HG03521 (cell line): Measurements from ENCODE around the gene PCDHB8.
"Not testable (repeated sequence)": the region's sequence is repeated elsewhere in the genome, so short reads cannot be mapped to it uniquely, and the experiment has no call there.

Source experiments
- ATAC-seq: cut with Tn5 transposase; IDR thresholded peaks from one replicate; pipeline ENCODE4 v1.9.1; 2021; ENCODE audit warnings: mild to moderate bottlenecking, moderate library complexity; ENCODE audit not compliant: unreplicated experiment

Gene PCDHB8

GRCh38 chr5:141184117-141184855 lies 6.7 kb downstream of the PCDHB8 start:
- not testable (repeated sequence) for ATAC-seq

- no peak for ATAC-seq
Measured at GRCh38 chr5:141186897-141187512, 9.4 kb downstream of the PCDHB8 start, which contains the start of gene PCDHB9. Gene PCDHB9 (plus strand): TSS chr5:141187161. CDS start chr5:141187319, 158 bp downstream.

- not testable (repeated sequence) for ATAC-seq
Measured at GRCh38 chr5:141188682-141189081, 11.1 kb downstream of the PCDHB8 start.

GRCh38 chr5:141189131-141189530 lies 11.5 kb downstream of the PCDHB8 start:
- not testable (repeated sequence) for ATAC-seq

- no peak for ATAC-seq
Measured at GRCh38 chr5:141192110-141192725, 14.6 kb downstream of the PCDHB8 start, which contains the start of gene PCDHB10. Gene PCDHB10 (plus strand): TSS chr5:141192353. CDS start chr5:141192553, 200 bp downstream.

GRCh38 chr5:141194332-141194731 lies 16.7 kb downstream of the PCDHB8 start:
- ATAC-seq: not testable (repeated sequence)

- ATAC-seq: no peak
Measured at GRCh38 chr5:141196363-141196762, 18.8 kb downstream of the PCDHB8 start.

- no peak for ATAC-seq
Measured at GRCh38 chr5:141199359-141200235, 22.0 kb downstream of the PCDHB8 start, which contains the start of gene PCDHB11. Gene PCDHB11 (plus strand): TSS chr5:141199627. CDS start chr5:141199775, 148 bp downstream.

GRCh38 chr5:141201126-141201525 lies 23.5 kb downstream of the PCDHB8 start:
- not testable (repeated sequence) for ATAC-seq

- not testable (repeated sequence) for ATAC-seq
Measured at GRCh38 chr5:141201646-141202045, 24.1 kb downstream of the PCDHB8 start.

GRCh38 chr5:141208478-141208877 lies 30.9 kb downstream of the PCDHB8 start, which contains the start of gene PCDHB12:
Gene PCDHB12 (plus strand): TSS chr5:141208719. CDS start chr5:141208908, 189 bp downstream.
- no peak for ATAC-seq

- not testable (repeated sequence) for ATAC-seq
Measured at GRCh38 chr5:141210281-141210680, 32.7 kb downstream of the PCDHB8 start.

GRCh38 chr5:141210849-141211248 lies 33.3 kb downstream of the PCDHB8 start:
- ATAC-seq: not testable (repeated sequence)

GRCh38 chr5:141213656-141214339 lies 36.2 kb downstream of the PCDHB8 start, which contains the start of gene PCDHB13:
Gene PCDHB13 (plus strand): TSS chr5:141213919. CDS start chr5:141214124, 205 bp downstream.
- not testable (repeated sequence) for ATAC-seq

GRCh38 chr5:141214583-141214982 lies 37.0 kb downstream of the PCDHB8 start:
- ATAC-seq: not testable (repeated sequence)

- not testable (repeated sequence) for ATAC-seq
Measured at GRCh38 chr5:141215504-141215903, 37.9 kb downstream of the PCDHB8 start.

GRCh38 chr5:141216035-141216434 lies 38.4 kb downstream of the PCDHB8 start:
- ATAC-seq: not testable (repeated sequence)

- no peak for ATAC-seq
Measured at GRCh38 chr5:141223112-141223783, 45.7 kb downstream of the PCDHB8 start, which contains the start of gene PCDHB14. Gene PCDHB14 (plus strand): TSS chr5:141223343. CDS start chr5:141223506, 163 bp downstream.

GRCh38 chr5:141224844-141225243 lies 47.3 kb downstream of the PCDHB8 start:
- not testable (repeated sequence) for ATAC-seq
